ENCODE results near the gene ZC3H18. TPM values are rescaled to one million over a fixed set of nuclear protein-coding genes. Genes with fewer than 3 reads are reported as not detected.
A peak's percentile ranks its signal among the peaks of the same experiment; 100 is the strongest.

The ZC3H18 gene
- total and polyA plus RNA-seq, 2 experiments from 2014 or later: 26.8 to 26.9 TPM

DNA sequence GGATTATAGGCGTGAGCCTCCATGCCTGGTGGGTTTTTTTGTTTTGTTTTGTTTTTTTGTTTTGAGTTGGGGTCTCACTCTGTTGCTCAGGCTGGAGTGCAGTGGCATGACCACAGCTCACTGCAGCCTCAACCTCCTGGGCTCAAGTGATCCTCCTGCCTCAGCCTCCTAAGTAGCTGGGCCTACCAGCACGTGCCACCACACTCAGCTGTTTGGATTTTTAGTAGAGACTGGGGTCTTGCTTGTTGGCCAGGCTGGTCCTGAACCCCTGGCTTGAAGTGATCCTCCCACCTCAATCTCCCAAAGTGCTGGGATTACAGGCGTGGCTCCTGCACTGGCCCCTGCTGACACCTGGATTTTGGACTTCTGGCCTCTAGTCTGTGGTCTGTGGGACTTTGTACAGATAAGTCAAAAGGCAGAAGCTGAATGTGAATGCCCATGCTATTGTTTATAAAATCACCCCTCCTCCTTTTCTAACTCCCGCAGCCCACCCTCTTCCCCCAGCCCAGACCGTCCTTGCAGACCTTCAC, 110.4 kb downstream of the ZC3H18 start:
- Histone ChIP-seq H3K27me3 (peaks cover 7% of the 10 kb centered on the region), H3K36me3 (no peaks in the 10 kb centered on the region), H3K4me1 (ENCODE audit: low read depth) (no peaks in the 10 kb centered on the region), H3K9me3 (ENCODE audit: low read depth) (no peaks in the 10 kb centered on the region), H3K27ac (no peak overlapping the region), H3K4me3 (no peak overlapping the region)
- no peak for DNase-seq (ENCODE audit: low read depth in 1 of 2, low spot score in 1 of 2)
- TF ChIP-seq, protein P1, sequence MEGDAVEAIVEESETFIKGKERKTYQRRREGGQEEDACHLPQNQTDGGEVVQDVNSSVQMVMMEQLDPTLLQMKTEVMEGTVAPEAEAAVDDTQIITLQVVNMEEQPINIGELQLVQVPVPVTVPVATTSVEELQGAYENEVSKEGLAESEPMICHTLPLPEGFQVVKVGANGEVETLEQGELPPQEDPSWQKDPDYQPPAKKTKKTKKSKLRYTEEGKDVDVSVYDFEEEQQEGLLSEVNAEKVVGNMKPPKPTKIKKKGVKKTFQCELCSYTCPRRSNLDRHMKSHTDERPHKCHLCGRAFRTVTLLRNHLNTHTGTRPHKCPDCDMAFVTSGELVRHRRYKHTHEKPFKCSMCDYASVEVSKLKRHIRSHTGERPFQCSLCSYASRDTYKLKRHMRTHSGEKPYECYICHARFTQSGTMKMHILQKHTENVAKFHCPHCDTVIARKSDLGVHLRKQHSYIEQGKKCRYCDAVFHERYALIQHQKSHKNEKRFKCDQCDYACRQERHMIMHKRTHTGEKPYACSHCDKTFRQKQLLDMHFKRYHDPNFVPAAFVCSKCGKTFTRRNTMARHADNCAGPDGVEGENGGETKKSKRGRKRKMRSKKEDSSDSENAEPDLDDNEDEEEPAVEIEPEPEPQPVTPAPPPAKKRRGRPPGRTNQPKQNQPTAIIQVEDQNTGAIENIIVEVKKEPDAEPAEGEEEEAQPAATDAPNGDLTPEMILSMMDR (IDR thresholded peaks at IDR 0.05; ENCODE audit: low read depth, low read length): no peak

DNA sequence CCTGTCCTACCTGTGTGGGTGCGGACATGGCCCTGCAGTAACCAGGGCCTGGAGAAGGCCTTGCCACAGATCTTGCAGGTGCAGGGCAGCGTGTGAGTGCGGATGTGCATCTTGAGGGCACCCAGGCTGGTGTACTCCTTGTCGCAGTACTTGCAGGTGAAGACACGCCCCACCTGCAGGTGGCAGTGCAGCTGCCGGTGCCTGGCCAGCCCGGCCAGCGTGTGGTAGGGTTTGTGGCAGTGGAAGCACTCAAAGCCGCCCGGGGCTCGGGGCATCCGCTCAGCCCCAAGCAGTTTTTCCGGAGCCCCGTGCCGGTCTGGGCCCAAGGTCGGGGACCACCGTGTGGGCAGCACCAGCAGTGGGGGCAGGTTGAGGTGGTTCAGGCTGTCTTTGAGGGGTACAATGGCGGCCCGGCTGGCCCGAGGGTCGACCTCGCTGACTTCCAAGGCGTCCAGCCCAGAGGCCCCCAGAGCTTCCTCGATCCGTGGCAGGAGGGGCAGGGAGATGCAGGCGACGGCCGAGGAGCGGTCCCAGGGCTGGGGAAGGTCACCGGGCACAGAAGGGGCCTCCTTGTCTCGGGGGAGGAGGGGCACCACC, 111.0 kb downstream of the ZC3H18 start:
- Histone ChIP-seq H3K4me1 (ENCODE audit: low read depth) (no peaks in the 10 kb centered on the region), H3K27ac (no peak overlapping the region), H3K27me3 (peaks cover 10% of the 10 kb centered on the region), H3K4me3 (no peak overlapping the region), H3K9me3 (ENCODE audit: low read depth) (no peaks in the 10 kb centered on the region), H3K36me3 (no peaks in the 10 kb centered on the region)
- DNase-seq (ENCODE audit: low read depth in 1 of 2, low spot score in 1 of 2): no peak
- TF ChIP-seq, protein P1 (IDR thresholded peaks at IDR 0.05; ENCODE audit: low read depth, low read length): peak; percentile 19

Other genes with a start within 250 kb of the ZC3H18 start
- gene ZNF469, start 187.4 kb upstream of the ZC3H18 start, total RNA-seq: 0.24 and 0.35 TPM in 2 replicates
- gene ZNF469, start 187.4 kb upstream of the ZC3H18 start, polyA plus RNA-seq: 0.09 and 0.32 TPM in 2 replicates
- gene ZFPM1, start 117.1 kb upstream of the ZC3H18 start, total RNA-seq: 9.4 and 11.9 TPM in 2 replicates
- gene ZFPM1, start 117.1 kb upstream of the ZC3H18 start, polyA plus RNA-seq: 7.6 and 8.3 TPM in 2 replicates
- gene IL17C, start 68.2 kb downstream of the ZC3H18 start, total RNA-seq: not detected in 2 replicates
- gene IL17C, start 68.2 kb downstream of the ZC3H18 start, polyA plus RNA-seq: not detected in 2 replicates
- gene CYBA, start 80.7 kb downstream of the ZC3H18 start, total RNA-seq: 174 and 218 TPM in 2 replicates
- 233 and 237 TPM in 2 replicates for gene CYBA, start 80.7 kb downstream of the ZC3H18 start, polyA plus RNA-seq
- gene MVD, start 92.7 kb downstream of the ZC3H18 start, total RNA-seq: 65.0 and 159 TPM in 2 replicates
- gene MVD, start 92.7 kb downstream of the ZC3H18 start, polyA plus RNA-seq: 88.4 and 192 TPM in 2 replicates
- 1.6 and 2.9 TPM in 2 replicates for gene SNAI3, start 116.1 kb downstream of the ZC3H18 start, total RNA-seq
- 3.7 and 4.5 TPM in 2 replicates for gene SNAI3, start 116.1 kb downstream of the ZC3H18 start, polyA plus RNA-seq
- gene RNF166, start 136.0 kb downstream of the ZC3H18 start, total RNA-seq: 30.0 and 33.5 TPM in 2 replicates
- gene RNF166, start 136.0 kb downstream of the ZC3H18 start, polyA plus RNA-seq: 23.2 and 34.2 TPM in 2 replicates
- 9.3 and 10.8 TPM in 2 replicates for gene CTU2, start 136.1 kb downstream of the ZC3H18 start, total RNA-seq
- 9.2 and 13.8 TPM in 2 replicates for gene CTU2, start 136.1 kb downstream of the ZC3H18 start, polyA plus RNA-seq
- 54.5 and 121 TPM in 2 replicates for gene PIEZO1, start 214.8 kb downstream of the ZC3H18 start, total RNA-seq
- gene PIEZO1, start 214.8 kb downstream of the ZC3H18 start, polyA plus RNA-seq: 32.7 and 49.2 TPM in 2 replicates
- gene CDT1, start 233.4 kb downstream of the ZC3H18 start, total RNA-seq: 24.5 and 29.6 TPM in 2 replicates
- 15.9 and 17.9 TPM in 2 replicates for gene CDT1, start 233.4 kb downstream of the ZC3H18 start, polyA plus RNA-seq
- gene APRT, start 241.5 kb downstream of the ZC3H18 start, total RNA-seq: 123 and 140 TPM in 2 replicates
- gene APRT, start 241.5 kb downstream of the ZC3H18 start, polyA plus RNA-seq: 169 and 193 TPM in 2 replicates

All from cardiac muscle cell (in vitro differentiated cells and primary cell).